Stimulated activated naive CD8-positive, alpha-beta T cell treated with anti-CD3 and anti-CD28 coated beads, Interleukin-15, Interleukin-2, amounts not matched to agents 100 ng/mL and 50 ng/mL, for 24 hours (primary cell): ENCODE data around the gene SASH1.
A peak's percentile ranks its signal among the peaks of the same experiment; 100 is the strongest.
"Not testable (repeated sequence)": the region's sequence is repeated elsewhere in the genome, so short reads cannot be mapped to it uniquely, and the experiment has no call there.

Source experiments
- H3K27ac Mint-ChIP-seq: one replicate; pipeline ENCODE4 v1.8.0; 2021; ENCODE audit warnings: mild to moderate bottlenecking, mixed read lengths
- H3K27me3 Mint-ChIP-seq: one replicate; pipeline ENCODE4 v1.8.0; 2021; ENCODE audit warnings: mixed read lengths
- H3K36me3 Mint-ChIP-seq: one replicate; pipeline ENCODE4 v1.8.0; 2021; ENCODE audit warnings: low read depth, mixed read lengths
- H3K4me1 Mint-ChIP-seq: one replicate; pipeline ENCODE4 v1.8.0; 2021; ENCODE audit warnings: low read depth, mixed read lengths
- H3K4me3 Mint-ChIP-seq: one replicate; pipeline ENCODE4 v1.8.0; 2021; ENCODE audit warnings: mild to moderate bottlenecking, mixed read lengths
- H3K9me3 Mint-ChIP-seq: one replicate; pipeline ENCODE4 v1.8.0; 2021; ENCODE audit warnings: mixed read lengths

SASH1 gene

DNA sequence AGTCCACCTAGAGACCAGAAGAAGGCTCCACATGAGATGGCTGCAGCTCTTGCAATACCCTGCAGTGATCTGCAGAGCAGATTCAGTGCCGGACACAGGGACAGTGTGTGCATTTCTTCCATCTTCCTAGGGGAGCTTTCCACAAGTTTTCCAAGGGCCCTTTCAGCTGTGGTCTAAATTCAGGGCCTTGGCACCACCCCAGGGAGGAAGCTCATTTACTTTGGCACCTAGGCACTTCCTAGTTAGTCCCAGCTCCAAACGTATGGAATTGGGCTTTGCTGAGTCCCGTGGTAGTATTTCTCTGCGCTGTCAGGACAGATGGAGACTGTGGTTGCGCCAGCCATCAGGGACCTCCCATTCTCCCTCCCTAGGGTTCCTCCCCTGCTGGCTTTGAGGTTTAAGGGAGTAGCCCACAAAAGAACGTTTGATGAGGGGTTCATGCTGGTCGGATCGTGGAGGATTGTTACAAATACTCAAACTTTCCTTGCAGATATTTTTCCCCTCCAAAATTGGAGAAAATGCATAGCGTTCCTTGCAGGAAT lies 221.9 kb downstream of the SASH1 start:
- Mint-ChIP-seq H3K36me3 (no peaks in the 10 kb centered on the region), H3K27ac (no peak overlapping the region), H3K4me1 (peaks cover 15% of the 10 kb centered on the region), H3K9me3 (no peaks in the 10 kb centered on the region), H3K27me3 (peaks cover 40% of the 10 kb centered on the region), H3K4me3 (no peak overlapping the region)

DNA sequence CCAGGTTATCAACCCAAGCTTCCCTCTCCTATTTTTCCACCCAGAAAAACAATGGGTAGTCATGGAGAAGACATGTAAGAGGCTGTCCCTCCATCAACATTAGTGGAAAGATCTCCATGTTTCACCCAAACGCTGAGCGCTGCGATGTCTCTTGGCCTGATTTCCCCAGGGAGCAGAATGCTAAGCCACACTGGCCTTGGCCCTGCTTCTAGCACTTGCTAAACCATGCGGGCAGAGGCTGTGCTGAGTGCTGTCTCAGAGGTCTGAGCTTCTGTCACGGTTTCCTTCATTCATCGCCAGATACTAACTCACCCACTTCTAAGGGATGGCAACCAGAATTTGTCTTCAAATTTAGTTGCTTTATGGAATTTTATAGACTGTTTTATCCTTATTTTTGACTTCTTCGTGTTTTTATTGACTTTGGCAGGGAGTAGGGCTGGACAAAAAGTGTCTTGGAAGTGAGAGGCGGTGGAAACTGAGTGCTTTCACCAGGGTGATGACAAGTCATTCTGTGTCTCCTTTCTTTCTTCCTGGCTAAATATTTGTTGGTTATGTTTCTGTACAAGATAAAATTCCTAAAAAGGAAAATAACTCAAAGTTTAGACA lies 222.8 kb downstream of the SASH1 start:
- Mint-ChIP-seq H3K9me3 (no peaks in the 10 kb centered on the region), H3K27me3 (peaks cover 42% of the 10 kb centered on the region), H3K4me1 (peaks cover 15% of the 10 kb centered on the region), H3K4me3 (no peak overlapping the region), H3K36me3 (no peaks in the 10 kb centered on the region), H3K27ac (no peak overlapping the region)

DNA sequence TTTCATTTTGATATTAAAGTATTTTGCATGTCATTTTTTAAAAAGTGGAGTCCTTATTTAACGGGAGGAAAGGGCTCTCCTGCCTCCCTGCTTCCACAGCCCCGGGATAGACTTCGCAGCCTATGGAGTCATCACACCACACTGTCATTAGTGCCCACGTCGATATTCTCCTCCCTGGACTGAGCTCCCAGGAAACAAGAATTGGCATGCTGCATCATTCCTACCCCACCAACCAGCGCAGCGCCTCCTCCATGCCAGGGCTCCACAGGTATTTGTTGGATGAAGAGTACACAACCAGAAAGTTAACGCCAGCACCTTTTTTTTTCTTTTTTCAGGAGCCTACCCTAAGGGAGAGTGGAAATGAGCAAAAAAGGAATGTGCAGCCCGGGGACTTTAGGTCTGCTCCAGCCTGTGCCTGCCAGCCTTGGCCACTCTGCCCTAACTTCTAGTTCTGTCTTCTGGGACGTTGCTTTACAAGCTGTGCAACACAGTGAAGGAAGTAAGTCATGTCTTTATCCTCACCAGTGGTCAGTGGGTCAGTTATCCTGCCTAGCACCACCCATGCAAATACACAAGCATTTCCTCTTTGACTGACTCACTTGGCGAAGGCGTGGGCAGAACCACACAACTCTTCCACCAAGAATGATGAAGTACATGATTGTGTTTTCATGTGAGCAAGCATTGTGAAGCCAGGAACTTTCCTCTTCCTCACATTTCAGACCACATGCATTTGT lies 223.5 kb downstream of the SASH1 start:
- Mint-ChIP-seq H3K36me3 (no peaks in the 10 kb centered on the region), H3K4me3 (no peak overlapping the region), H3K27me3 (peaks cover 41% of the 10 kb centered on the region), H3K9me3 (no peaks in the 10 kb centered on the region), H3K27ac (peak overlapping the region; percentile 74), H3K4me1 (peaks cover 15% of the 10 kb centered on the region)

DNA sequence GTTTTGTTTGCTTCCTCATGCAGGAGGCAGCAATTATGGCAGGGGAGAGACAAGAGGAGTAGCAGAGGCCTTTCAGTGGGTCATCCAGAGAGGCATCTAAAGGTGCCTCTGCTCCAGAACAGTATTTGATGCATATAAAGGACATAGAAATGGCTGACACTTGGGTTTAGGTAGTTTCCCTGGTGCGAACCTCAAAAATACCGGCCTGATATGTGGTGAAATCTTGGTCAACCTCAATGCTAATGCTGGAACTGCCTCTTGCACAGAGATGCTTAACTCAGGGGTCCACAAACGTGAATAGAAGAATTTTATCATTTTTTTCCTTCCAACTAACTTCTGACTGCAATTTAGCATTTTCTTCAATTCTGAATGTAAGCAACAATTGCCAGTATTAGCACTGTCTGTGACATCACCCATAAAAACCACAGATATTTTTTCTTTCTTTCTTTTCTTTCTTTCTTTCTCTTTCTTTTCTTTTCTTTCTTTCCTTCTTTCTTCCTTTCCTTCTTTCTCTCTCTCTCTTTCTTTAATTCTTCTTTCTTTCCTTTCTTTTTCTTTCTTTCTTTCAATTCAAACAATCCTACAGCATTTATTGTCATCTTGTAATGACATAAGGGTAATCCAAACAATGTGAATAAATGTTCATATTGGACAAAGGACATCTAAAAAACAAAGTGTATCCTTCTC lies 224.2 kb downstream of the SASH1 start:
- Mint-ChIP-seq H3K9me3 (no peaks in the 10 kb centered on the region), H3K4me1 (peaks cover 15% of the 10 kb centered on the region), H3K36me3 (no peaks in the 10 kb centered on the region), H3K27me3 (peaks cover 48% of the 10 kb centered on the region), H3K4me3 (no peak overlapping the region), H3K27ac (peak overlapping the region; percentile 74)

DNA sequence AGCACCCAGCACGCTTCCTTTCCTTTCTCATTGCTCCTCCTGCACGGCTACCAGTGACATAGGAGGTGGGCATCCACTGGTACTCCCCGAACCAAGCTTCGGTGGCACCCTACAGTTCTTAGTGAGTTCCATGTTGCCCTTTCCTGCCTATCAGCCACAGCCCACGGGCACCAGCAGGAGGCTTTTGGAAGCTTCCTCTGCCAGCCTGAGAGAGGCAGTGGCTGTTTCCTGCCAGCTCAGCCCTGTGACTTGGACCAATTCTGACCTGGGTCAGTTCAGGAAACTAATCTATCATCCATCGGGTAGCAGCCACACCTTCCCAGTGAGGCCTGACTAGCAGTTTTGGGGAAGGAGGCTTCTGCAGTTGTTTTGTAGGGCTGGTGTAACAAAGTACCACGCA lies 227.8 kb downstream of the SASH1 start:
- H3K4me3 Mint-ChIP-seq: no peak overlapping the region
- no peaks in the 10 kb centered on the region for H3K36me3 Mint-ChIP-seq
- no peak overlapping the region for H3K27ac Mint-ChIP-seq
- peaks cover 15% of the 10 kb centered on the region for H3K4me1 Mint-ChIP-seq
- peaks cover 34% of the 10 kb centered on the region for H3K27me3 Mint-ChIP-seq
- no peaks in the 10 kb centered on the region for H3K9me3 Mint-ChIP-seq

DNA sequence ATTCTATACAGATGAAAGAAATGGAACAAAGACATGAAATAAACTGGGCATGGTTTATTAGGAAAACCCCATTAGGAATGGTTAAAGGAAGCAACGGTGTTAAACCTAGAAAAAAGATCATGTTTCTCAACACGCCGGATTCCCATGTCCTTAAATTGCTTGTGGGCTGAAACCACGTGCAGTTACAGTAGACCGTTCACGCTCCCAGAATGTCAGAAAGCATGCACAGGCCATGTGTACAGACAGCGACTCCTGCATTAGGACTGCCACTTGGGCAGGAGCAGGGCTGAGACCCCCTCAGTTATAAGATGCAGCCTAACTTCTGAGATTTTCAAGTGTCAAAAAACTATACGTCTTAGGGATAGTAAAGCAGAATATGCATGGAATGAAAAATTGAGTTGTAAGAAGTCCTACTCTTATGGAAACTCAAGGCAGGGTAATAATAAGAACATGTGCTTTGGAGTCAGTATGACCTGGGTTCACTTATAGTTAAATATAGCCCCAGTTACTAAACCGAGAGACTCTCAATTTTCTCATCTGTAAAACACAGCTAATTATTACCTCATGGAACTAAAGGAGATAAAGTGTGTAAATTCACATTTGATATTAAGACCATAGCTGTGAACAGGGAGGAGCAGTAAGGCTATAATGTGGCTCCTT lies 230.2 kb downstream of the SASH1 start:
- no peak overlapping the region for H3K4me3 Mint-ChIP-seq
- H3K9me3 Mint-ChIP-seq: no peaks in the 10 kb centered on the region
- H3K36me3 Mint-ChIP-seq: no peaks in the 10 kb centered on the region
- H3K27me3 Mint-ChIP-seq: peaks cover 46% of the 10 kb centered on the region
- no peak overlapping the region for H3K27ac Mint-ChIP-seq
- H3K4me1 Mint-ChIP-seq: peaks cover under 1% of the 10 kb centered on the region

DNA sequence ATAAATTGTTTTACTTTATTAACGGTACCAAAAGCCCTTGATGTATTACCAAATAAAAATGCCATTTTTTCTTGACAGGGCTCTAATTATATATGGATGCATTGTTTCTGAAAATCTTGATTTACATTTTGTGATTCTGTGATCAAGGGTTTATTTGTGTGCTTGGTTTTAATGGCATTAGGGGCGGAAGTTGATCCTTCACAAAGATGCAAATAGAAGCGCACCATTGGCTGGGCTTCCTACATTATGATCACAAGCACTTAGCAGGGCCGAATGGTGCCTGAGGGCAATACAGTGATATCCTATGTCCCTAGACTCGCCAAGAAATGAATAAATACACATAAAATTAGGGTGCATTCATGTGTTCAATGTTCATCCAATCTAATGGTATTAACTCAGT lies 231.3 kb downstream of the SASH1 start:
- Mint-ChIP-seq H3K27me3 (peaks cover 53% of the 10 kb centered on the region), H3K36me3 (no peaks in the 10 kb centered on the region), H3K4me3 (no peak overlapping the region)

DNA sequence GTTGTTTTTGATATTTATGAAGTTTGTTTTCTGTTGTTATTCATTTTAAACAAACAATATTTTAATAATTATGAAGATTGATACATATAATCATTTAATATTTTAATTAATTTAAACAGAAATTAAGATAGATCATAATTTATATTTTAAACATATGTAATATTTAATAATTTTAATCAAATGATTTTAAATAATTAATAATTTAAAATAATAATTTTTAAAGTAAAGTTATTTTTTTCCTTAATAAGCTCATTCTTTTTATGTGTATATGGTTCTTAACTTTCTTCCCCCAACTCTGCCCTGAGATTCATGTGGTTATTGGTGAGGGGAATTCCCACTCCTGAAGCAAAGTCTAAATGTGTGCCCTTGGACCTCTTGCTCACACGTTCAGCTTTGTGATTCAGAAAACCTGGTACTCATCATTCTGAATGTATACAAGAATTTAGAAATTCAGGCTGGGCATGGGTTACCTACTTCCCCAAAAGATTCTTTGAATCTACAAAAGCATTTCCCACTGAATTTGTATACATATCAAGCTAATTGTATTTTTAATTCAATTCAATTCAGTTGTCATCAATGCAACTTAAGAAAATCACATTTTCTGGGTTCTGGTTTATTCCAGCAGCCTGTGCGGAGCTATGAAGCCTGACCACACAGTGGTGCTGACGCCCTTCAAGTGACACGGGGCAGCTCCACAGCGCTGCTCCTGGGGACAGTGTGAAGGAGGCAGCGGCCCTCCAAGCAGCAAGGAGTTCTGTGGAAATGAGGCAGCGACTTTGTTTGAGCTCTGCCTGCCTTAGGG lies 235.2 kb downstream of the SASH1 start:
- H3K4me1 Mint-ChIP-seq: peaks cover 7% of the 10 kb centered on the region
- H3K36me3 Mint-ChIP-seq: no peaks in the 10 kb centered on the region
- H3K4me3 Mint-ChIP-seq: no peak overlapping the region
- H3K27me3 Mint-ChIP-seq: peaks cover 48% of the 10 kb centered on the region
- no peaks in the 10 kb centered on the region for H3K9me3 Mint-ChIP-seq
- H3K27ac Mint-ChIP-seq: no peak overlapping the region

More for the DNA sequence above, 231.3 kb downstream of the SASH1 start:
- Mint-ChIP-seq H3K4me1 (peaks cover 7% of the 10 kb centered on the region), H3K9me3 (no peaks in the 10 kb centered on the region), H3K27ac (no peak overlapping the region)

DNA sequence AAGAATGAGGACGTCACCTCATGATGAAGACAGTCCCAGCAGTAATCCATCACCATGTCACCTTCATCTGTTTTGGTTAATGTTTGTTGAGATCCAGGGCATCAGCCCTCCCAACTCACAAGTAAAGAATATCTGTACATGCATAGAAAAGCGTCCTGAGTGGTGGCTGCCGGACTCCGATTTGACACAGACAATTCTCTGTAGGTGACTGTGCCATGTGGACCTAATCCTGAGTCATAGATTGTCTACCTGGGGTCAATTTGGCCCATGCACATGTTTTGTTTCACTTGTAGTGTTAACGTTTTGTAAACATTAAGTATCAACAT lies 235.8 kb downstream of the SASH1 start:
- Mint-ChIP-seq H3K36me3 (no peaks in the 10 kb centered on the region), H3K27me3 (peaks cover 52% of the 10 kb centered on the region), H3K4me3 (no peak overlapping the region), H3K4me1 (peaks cover 7% of the 10 kb centered on the region), H3K9me3 (no peaks in the 10 kb centered on the region), H3K27ac (no peak overlapping the region)

DNA sequence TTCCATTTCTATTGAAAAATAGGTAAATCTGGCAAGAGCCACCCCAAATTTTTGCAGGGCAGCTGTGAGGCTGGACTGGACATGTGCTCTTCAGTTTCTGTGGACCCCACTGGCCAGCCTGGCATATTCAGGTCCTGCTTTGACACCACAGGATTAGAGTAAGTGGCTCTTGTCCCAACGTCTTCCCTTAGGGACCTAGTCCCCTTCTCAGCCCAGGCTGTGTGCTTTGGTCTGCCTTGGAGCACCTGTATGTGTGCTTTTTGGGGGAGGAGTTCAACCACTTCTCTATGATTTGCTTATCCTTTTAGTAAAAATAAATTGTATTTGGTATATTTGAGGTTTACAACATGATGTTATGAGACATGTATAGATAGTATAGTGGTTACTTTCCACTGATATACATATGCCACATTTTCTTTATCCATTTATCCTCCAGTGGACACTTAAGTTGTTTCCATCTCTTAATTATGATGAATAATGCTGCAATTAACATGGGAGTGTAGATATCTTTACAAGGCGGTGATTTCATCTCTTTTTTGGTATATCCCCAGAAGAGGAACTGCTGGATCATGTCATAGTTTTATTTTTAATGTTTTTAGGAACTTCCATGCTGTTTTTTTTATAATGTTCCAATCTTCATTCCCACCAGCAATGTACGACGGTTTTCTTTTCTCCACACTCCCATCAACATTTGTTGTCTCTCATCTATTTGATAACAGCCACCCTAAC lies 236.4 kb downstream of the SASH1 start:
- Mint-ChIP-seq H3K9me3 (no peaks in the 10 kb centered on the region), H3K27ac (no peak overlapping the region), H3K27me3 (peaks cover 57% of the 10 kb centered on the region), H3K4me3 (no peak overlapping the region), H3K36me3 (no peaks in the 10 kb centered on the region), H3K4me1 (peaks cover 7% of the 10 kb centered on the region)

DNA sequence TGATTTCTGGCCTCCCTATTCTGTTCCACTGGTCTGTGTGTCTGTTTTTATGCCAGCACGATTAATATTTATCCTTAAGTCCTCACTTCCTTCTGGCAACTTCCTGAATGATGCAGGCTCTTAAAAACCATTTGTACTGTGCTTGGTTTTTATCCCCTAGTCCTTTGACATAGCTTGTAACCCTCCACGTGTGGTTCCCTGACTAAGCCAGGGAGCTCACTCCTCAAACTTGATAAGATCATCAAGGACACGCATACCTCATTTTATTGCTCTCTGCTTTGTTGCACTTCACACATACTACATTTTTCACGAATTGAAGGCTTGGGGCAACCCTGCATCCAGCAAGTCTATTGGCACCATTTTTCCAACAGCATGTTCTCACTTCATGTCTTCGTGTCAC lies 237.8 kb downstream of the SASH1 start:
- Mint-ChIP-seq H3K4me1 (peaks cover 7% of the 10 kb centered on the region), H3K4me3 (no peak overlapping the region), H3K27ac (no peak overlapping the region)

DNA sequence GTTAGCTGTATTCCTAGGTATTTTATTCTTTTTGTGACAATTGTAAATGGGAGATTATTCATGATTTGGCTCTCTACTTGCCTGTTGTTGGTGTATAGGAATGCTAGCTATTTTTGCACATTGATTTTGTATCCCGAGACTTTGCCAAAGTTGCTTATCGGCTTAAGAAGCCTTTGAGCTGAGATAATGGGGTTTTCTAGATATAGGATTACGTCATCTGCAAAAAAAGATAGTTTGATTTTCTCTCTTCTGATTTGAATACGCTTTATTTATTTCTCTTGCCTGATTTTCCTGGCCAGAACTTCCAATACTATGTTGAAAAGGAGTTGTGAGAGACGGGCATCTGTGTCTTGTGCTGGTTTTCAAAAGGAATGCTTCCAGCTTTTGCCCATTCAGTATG lies 241.0 kb downstream of the SASH1 start:
- Mint-ChIP-seq H3K9me3 (peaks cover 19% of the 10 kb centered on the region), H3K27me3 (peaks cover 74% of the 10 kb centered on the region), H3K4me1 (no peaks in the 10 kb centered on the region), H3K4me3 (no peak overlapping the region), H3K36me3 (peaks cover 4% of the 10 kb centered on the region), H3K27ac (no peak overlapping the region)

More for the DNA sequence above, 237.8 kb downstream of the SASH1 start:
- Mint-ChIP-seq H3K9me3 (peaks cover under 1% of the 10 kb centered on the region), H3K36me3 (no peaks in the 10 kb centered on the region), H3K27me3 (peaks cover 70% of the 10 kb centered on the region)

DNA sequence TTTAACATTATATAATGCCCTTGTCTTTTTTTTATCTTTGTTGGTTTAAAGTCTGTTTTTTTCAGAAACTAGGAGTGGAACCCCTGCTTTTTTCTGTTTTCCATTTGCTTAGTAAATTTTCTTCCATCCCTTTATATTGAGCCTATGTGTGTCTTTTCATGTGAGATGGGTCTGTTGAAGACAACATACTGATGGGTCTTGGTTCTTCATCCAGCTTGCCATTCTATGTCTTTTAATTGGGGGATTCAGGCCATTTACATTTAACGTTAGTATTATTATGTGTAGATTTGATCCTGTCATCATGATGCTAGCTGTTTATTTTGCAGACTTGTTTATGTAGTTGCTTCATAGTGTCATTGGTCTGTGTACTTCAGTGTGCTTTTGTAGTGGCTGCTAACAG lies 243.0 kb downstream of the SASH1 start:
- Mint-ChIP-seq H3K27me3 (peaks cover 60% of the 10 kb centered on the region), H3K9me3 (peaks cover 24% of the 10 kb centered on the region)
- not testable (repeated sequence) for H3K36me3 Mint-ChIP-seq, H3K4me3 Mint-ChIP-seq, H3K4me1 Mint-ChIP-seq, H3K27ac Mint-ChIP-seq

DNA sequence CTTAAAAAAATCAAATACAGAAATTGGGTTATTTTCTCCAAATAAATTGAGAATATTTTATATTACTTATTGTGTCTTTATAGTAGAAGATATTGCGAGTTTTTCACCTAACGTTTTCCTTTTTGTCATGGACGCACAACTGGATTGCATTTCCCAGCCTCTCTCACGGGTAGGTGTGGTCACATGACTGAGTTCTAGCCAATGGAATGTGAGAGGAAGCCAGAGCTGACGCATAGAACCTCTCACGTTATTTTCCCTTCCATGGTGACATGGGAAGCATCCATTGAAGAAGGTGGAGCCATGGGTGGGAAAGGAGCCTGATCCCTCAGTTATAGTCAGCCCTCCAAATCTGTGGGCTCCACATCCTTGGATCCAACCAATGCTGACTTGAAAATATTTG lies 248.2 kb downstream of the SASH1 start:
- Mint-ChIP-seq H3K27me3 (peaks cover 32% of the 10 kb centered on the region), H3K4me3 (no peak overlapping the region), H3K27ac (no peak overlapping the region)

More for the DNA sequence above, 248.2 kb downstream of the SASH1 start:
- Mint-ChIP-seq H3K9me3 (peaks cover 19% of the 10 kb centered on the region), H3K36me3 (peaks cover 4% of the 10 kb centered on the region), H3K4me1 (no peaks in the 10 kb centered on the region)
